ENCODE data around the gene NEGR1.

The NEGR1 gene

GRCh38 chr1:71804140-71804539 is 478.2 kb downstream of the NEGR1 start:
- no peak for DNase-seq
- Mint-ChIP-seq H3K27ac (no peak overlapping the region), H3K4me3 (no peak overlapping the region), H3K27me3 (ENCODE audit: low read depth, poor library complexity) (no peaks in the 10 kb centered on the region), H3K9me3 (peaks cover 4% of the 10 kb centered on the region), H3K36me3 (ENCODE audit: low read depth) (no peaks in the 10 kb centered on the region), H3K4me1 (no peaks in the 10 kb centered on the region)
- no peak for TF ChIP-seq CTCF (IDR thresholded peaks at IDR 0.05)

- Mint-ChIP-seq H3K4me1 (no peaks in the 10 kb centered on the region), H3K9me3 (no peaks in the 10 kb centered on the region), H3K4me3 (no peak overlapping the region), H3K27me3 (ENCODE audit: low read depth, poor library complexity) (peaks cover 2% of the 10 kb centered on the region), H3K27ac (no peak overlapping the region), H3K36me3 (ENCODE audit: low read depth) (no peaks in the 10 kb centered on the region)
- TF ChIP-seq CTCF (IDR thresholded peaks at IDR 0.05): no peak
- DNase-seq: no peak
These were observed 486.3 kb downstream of the NEGR1 start for GRCh38 chr1:71796006-71796405.

- DNase-seq: no peak
- no peaks in the 10 kb centered on the region for H3K9me3 Mint-ChIP-seq
- no peaks in the 10 kb centered on the region for H3K36me3 Mint-ChIP-seq (ENCODE audit: low read depth)
- H3K27me3 Mint-ChIP-seq (ENCODE audit: low read depth, poor library complexity): no peaks in the 10 kb centered on the region
- H3K4me1 Mint-ChIP-seq: no peaks in the 10 kb centered on the region
- TF ChIP-seq CTCF (IDR thresholded peaks at IDR 0.05): no peak
- no peak overlapping the region for H3K27ac Mint-ChIP-seq
- H3K4me3 Mint-ChIP-seq: no peak overlapping the region
These were observed 490.1 kb downstream of the NEGR1 start for GRCh38 chr1:71792264-71792663.

- H3K9me3 Mint-ChIP-seq: no peaks in the 10 kb centered on the region
- no peaks in the 10 kb centered on the region for H3K27me3 Mint-ChIP-seq (ENCODE audit: low read depth, poor library complexity)
- no peaks in the 10 kb centered on the region for H3K4me1 Mint-ChIP-seq
- DNase-seq: no peak
- H3K4me3 Mint-ChIP-seq: no peak overlapping the region
- no peak overlapping the region for H3K27ac Mint-ChIP-seq
- no peak for TF ChIP-seq CTCF (IDR thresholded peaks at IDR 0.05)
- H3K36me3 Mint-ChIP-seq (ENCODE audit: low read depth): no peaks in the 10 kb centered on the region
These were observed 494.2 kb downstream of the NEGR1 start for GRCh38 chr1:71788113-71788512.

GRCh38 chr1:71787699-71788098 is 494.6 kb downstream of the NEGR1 start:
- Mint-ChIP-seq H3K4me1 (no peaks in the 10 kb centered on the region), H3K4me3 (no peak overlapping the region), H3K27ac (no peak overlapping the region), H3K36me3 (ENCODE audit: low read depth) (no peaks in the 10 kb centered on the region), H3K9me3 (no peaks in the 10 kb centered on the region), H3K27me3 (ENCODE audit: low read depth, poor library complexity) (no peaks in the 10 kb centered on the region)
- TF ChIP-seq CTCF (IDR thresholded peaks at IDR 0.05): no peak
- no peak for DNase-seq

- H3K36me3 Mint-ChIP-seq (ENCODE audit: low read depth): no peaks in the 10 kb centered on the region
- no peaks in the 10 kb centered on the region for H3K27me3 Mint-ChIP-seq (ENCODE audit: low read depth, poor library complexity)
- TF ChIP-seq CTCF (IDR thresholded peaks at IDR 0.05): no peak
- no peak overlapping the region for H3K4me3 Mint-ChIP-seq
- H3K9me3 Mint-ChIP-seq: no peaks in the 10 kb centered on the region
- no peaks in the 10 kb centered on the region for H3K4me1 Mint-ChIP-seq
- no peak overlapping the region for H3K27ac Mint-ChIP-seq
- no peak for DNase-seq
These were observed 496.1 kb downstream of the NEGR1 start for GRCh38 chr1:71786218-71786617.

All from nephron progenitor cell (in vitro differentiated cells).